ENCODE results near the gene RETSAT.
"Not testable (repeated sequence)": the region's sequence is repeated elsewhere in the genome, so short reads cannot be mapped to it uniquely, and the experiment has no call there.

RETSAT gene

DNA sequence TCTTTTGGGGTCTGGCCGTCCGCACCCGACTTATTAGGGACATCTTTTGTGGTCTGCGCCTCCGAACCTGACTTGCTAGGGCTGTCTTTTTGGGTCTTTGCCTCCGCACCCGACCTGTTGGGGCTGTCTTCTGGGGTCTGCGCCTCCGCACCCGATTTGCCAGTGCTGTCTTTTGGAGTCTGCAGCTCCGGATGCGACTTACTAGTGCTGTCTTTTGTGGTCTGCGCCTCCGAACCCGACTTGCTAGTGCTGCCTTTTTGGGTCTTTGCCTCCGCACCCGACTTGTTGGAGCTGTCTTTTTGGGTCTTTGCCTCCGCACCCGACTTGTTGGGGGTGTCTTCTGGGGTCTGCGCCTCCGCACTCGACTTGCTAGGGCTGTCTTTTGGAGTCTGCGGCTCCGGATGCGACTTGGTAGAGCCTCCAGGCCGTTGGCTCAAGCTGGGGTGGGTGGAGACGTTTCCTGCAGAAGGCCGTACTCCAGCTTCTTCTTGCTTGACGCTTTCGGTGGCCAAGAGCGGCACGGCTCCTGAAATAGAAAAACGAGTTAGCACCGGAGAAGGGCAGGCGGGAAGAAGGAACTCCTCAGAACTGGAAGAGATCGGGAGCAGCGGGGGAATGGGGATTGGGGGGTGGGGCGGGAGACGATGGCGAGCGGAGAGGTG, 27.0 kb downstream of the RETSAT start:
- DNase-seq, result peak; percentile 39
- H3K27ac ChIP-seq, result peak overlapping the region; percentile 86
- peak overlapping the region; percentile 85 for H3K4me3 ChIP-seq (ENCODE audit: low read depth, low read length)
- TF ChIP-seq, protein P1, sequence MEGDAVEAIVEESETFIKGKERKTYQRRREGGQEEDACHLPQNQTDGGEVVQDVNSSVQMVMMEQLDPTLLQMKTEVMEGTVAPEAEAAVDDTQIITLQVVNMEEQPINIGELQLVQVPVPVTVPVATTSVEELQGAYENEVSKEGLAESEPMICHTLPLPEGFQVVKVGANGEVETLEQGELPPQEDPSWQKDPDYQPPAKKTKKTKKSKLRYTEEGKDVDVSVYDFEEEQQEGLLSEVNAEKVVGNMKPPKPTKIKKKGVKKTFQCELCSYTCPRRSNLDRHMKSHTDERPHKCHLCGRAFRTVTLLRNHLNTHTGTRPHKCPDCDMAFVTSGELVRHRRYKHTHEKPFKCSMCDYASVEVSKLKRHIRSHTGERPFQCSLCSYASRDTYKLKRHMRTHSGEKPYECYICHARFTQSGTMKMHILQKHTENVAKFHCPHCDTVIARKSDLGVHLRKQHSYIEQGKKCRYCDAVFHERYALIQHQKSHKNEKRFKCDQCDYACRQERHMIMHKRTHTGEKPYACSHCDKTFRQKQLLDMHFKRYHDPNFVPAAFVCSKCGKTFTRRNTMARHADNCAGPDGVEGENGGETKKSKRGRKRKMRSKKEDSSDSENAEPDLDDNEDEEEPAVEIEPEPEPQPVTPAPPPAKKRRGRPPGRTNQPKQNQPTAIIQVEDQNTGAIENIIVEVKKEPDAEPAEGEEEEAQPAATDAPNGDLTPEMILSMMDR (IDR thresholded peaks at IDR 0.05; ENCODE audit: low read depth, low read length, missing control alignments), result no peak
- in situ Hi-C loops (cut with HindIII; ENCODE audit: low pct_ligation_motif_present, low sequenced_read_pairs), result no loop called here
- H3K27me3 ChIP-seq (replicated peaks), result no peaks in the 10 kb centered on the region
- peaks cover 32% of the 10 kb centered on the region for H3K36me3 ChIP-seq (replicated peaks)

DNA sequence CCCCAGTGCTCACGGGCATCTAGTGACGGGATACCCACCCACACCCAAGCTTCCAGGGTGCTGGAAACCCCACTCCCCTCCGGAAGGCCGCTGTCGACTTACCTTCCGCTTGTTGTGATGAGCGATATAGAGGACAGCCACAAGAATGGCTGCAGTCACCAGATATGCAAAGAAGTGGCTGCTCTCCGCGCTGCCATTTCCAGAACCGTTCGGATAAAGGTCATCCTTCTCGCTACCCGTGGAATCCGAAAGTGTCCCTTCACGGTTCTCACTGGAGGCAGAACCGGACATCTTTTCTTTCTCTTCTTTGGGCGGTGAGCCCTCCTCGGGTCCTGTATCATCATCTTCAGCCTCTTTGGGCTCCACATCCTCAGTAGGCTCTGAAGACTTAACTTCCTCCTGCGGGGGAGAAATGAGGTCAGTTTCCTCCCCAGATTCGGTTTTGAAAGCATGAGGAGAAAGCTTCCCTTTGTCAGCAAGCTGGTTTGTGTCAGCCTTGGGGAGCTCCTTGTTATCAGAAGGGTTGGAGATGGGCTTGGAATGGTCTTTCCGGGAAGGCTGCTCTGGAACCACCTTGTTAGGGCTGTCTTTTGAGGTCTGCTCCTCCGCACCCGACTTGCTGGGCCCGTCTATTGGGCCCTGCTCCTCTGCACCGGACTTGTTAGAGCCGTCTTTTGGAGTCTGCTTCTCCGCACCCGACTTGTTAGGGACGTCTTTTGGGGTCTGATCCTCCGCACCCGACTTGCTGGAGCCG, 27.7 kb downstream of the RETSAT start:
- DNase-seq, result no peak

DNA sequence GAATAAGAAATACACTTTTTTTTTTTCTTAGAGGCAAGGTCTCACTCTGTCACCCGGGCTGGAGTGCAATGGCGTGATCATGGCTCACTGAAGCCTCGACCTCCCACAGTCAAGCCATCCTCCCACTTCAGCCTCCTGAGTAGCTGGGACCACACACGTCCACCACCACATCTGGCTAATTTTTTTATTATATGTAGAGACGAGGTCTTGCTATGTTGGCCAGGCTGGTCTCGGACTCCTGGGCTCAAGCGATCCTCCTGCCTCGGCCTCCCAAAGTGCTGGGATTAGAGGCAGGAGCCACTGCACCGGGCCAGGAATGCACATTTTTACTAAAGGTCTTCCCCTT, 28.9 kb downstream of the RETSAT start:
- no peak for DNase-seq
- TF ChIP-seq, protein P1 (IDR thresholded peaks at IDR 0.05; ENCODE audit: low read depth, low read length, missing control alignments), result no peak
- Histone ChIP-seq H3K27ac (no peak overlapping the region), H3K27me3 (replicated peaks) (no peaks in the 10 kb centered on the region), H3K4me3 (ENCODE audit: low read depth, low read length) (peak overlapping the region; percentile 85), H3K36me3 (replicated peaks) (peaks cover 46% of the 10 kb centered on the region)
- in situ Hi-C loops (cut with HindIII; ENCODE audit: low pct_ligation_motif_present, low sequenced_read_pairs), result no loop called here

More for the DNA sequence above, 27.7 kb downstream of the RETSAT start:
- TF ChIP-seq, protein P1 (IDR thresholded peaks at IDR 0.05; ENCODE audit: low read depth, low read length, missing control alignments), result no peak
- in situ Hi-C loops (cut with HindIII; ENCODE audit: low pct_ligation_motif_present, low sequenced_read_pairs), result no loop called here
- peak overlapping the region; percentile 85 for H3K4me3 ChIP-seq (ENCODE audit: low read depth, low read length)
- H3K27ac ChIP-seq, result no peak overlapping the region
- H3K36me3 ChIP-seq (replicated peaks), result peaks cover 37% of the 10 kb centered on the region
- H3K27me3 ChIP-seq (replicated peaks), result no peaks in the 10 kb centered on the region

DNA sequence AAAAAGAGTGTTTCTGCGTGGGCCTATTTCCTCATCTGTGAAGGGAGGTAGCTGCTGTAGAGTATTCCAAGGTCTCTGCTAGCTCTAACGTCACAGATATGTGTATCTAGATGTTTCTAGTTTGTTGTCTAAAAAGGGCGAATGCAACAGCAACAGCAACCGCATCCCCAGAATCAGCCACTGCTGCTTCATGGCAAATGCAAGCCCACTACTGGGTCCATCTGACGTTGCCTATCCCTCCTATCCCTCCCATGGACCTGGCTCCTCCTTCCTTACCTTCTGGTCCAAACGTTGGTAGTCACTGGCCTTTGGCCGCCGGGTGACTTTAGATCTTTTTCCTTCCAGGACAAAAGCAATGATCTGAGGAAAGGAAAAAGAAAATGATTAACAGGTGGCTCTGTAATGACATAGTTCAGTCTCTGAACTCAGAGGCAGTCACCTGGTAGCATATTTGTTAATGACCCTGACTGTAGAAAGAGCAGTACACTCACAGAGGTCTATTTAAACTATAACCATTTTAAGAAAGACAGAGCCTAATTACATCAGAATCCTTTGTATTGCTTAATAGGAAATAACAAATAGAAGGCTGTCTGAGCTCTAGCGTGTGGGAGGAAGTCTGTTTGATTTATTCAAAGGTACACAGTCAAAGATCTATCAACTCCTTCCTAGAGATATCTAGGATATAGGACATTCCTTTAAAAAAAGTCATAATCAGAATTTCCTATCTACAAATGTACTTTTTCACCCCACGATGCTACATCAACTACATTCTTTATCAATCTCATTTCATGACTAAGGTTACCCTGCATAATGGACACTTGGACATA, 29.5 kb downstream of the RETSAT start:
- TF ChIP-seq, protein P1 (IDR thresholded peaks at IDR 0.05; ENCODE audit: low read depth, low read length, missing control alignments), result no peak
- Histone ChIP-seq H3K4me3 (ENCODE audit: low read depth, low read length) (peak overlapping the region; percentile 85), H3K27ac (no peak overlapping the region), H3K36me3 (replicated peaks) (peaks cover 47% of the 10 kb centered on the region), H3K27me3 (replicated peaks) (no peaks in the 10 kb centered on the region)
- DNase-seq, result no peak
- in situ Hi-C loops (cut with HindIII; ENCODE audit: low pct_ligation_motif_present, low sequenced_read_pairs), result no loop called here

DNA sequence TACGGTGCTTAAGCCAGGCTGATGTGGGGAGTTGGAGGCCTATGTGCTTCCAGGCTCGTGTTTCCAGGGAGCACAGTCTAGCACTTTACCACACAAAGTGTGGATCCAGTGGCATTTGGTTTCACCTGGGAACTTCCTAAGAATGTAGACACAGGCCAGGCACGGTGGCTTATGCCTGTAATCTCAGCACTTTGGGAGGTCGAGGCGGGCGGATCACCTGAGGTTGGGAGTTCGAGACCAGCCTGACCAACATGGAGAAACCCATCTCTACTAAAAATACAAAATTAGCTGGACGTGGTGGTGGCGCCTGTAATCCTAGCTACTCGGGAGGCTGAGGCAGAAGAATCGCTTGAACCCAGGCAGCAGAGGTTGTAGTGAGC, 30.4 kb downstream of the RETSAT start:
- DNase-seq; H3K27ac ChIP-seq; H3K27me3 ChIP-seq (replicated peaks); in situ Hi-C loops (cut with HindIII; ENCODE audit: low pct_ligation_motif_present, low sequenced_read_pairs); H3K4me3 ChIP-seq (ENCODE audit: low read depth, low read length): not testable (repeated sequence)
- H3K36me3 ChIP-seq (replicated peaks), result peaks cover 50% of the 10 kb centered on the region
